T47D (cell line): Measurements from ENCODE around the gene NR2C2.

ENCODE experiments used
- DNase-seq, 2 experiments: peaks; one replicate each; pipeline versions ENCODE4 v3.0.0 to v3.0.0-alpha.2; 2011 to 2012; ENCODE audit warnings: low read depth in 1 of 2, low spot score in 1 of 2
- JUND ChIP-seq: IDR thresholded peaks from 2 replicates; pipeline ENCODE4 v1.6.1; 2012; ENCODE audit warnings: low read depth
- in situ Hi-C: cut with HindIII; loops from 2 replicates; pipeline ENCODE4 v1.10.0; 2016; ENCODE audit warnings: low sequenced_read_pairs, low pct_unique_long_range_greater_than_20kb

Gene NR2C2

DNA sequence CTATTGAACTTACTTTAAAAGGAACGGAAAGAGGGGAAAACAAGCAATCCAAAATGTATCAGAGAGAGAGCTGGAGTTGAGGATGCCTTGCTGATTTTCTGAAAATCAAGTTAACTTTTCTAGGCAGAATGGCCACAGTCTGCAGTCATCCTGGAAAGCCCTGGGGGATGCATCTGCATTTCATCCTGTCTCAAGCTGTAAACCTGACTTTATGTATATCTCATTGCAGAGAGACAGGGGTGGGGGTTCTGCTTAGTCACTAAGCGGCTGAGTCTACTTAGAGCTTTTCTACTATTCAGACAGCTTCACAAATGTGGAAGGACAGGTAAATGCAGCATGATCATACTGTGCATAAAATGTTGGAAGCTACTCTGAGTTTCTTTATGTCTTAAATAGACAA, 76.3 kb downstream of the NR2C2 start:
- no peak for DNase-seq
- in situ Hi-C loops: no loop called here
- TF ChIP-seq JUND: no peak

DNA sequence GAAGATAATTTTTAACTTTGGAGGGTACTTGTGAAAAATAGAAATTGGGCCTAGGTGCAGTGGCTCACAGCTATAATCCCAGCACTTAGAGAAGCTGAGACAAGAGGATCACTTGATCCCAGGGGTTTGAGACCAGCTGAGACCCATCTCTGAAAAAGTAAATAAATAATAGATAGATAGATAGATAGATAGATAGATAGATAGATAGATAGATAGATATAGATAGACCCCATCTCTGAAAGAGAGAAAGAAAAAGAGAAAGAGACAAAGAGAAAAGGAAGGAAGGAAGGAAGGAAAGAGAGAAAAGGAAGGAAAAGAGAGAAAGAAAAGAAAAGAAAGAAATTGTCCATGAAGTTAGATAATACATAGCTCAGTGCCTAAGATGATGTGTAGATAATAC, 82.2 kb downstream of the NR2C2 start:
- TF ChIP-seq JUND: no peak
- in situ Hi-C loops: no loop called here
- DNase-seq: no peak

DNA sequence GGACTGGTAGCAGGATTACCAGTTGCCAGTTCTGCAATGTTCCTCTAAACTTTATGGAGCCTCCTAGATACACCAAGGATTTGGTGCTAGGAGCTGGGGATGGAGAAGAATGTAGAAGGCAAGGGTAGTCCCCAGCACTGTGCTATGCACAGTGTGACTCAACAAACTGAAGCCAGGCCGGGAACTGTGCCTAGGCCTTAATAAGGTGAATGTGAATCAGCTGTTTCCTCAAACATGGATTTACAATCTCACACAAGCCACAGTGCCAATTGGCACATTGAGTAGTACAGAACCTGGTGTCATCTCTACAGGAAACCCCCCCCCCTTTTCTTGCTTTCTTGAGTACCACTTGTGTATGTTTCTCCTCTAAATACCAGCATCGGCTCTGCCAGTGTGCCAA, 85.3 kb downstream of the NR2C2 start:
- DNase-seq: no peak
- no peak for TF ChIP-seq JUND
- in situ Hi-C loops: no loop called here

DNA sequence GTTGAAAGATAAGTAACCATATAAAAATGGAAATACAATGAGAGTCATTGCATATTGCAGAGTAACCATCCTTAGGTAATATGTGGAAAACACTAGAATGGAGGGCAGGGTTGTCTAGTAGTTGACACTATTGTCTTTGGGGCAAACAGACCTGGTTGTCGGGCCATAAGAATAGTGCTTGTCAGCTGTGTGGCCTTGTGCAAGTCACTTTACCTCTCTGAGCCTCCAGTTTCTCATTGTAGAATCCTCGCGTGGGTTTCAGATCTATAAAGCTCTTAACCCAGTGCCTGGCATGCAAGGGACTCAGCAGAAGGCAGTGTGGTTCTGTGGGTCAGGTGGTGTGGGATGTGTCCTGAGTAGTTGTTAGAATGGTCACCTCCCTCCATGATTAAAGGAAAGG, 85.7 kb downstream of the NR2C2 start:
- DNase-seq: no peak
- no peak for TF ChIP-seq JUND
- in situ Hi-C loops: no loop called here

DNA sequence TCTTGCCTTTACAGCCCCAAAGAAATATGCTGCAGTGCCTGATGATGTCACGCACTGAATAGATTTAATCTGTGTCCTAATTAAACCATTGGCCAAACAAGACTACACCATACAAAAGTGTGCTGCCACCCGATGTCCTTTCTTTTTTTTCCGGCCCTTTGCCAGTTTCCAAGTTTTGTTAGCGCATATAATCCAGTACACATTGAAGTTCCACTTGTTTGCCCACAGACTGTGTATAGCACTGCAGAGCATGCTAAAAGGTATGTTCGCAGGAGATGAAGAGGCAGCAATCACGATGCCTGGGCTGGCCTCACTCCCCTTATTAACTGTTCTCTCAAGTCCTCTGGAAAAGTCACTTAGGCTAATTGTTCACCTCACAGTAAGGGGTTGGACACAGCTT, 90.9 kb downstream of the NR2C2 start:
- in situ Hi-C loops: no loop called here
- no peak for DNase-seq
- TF ChIP-seq JUND: no peak

DNA sequence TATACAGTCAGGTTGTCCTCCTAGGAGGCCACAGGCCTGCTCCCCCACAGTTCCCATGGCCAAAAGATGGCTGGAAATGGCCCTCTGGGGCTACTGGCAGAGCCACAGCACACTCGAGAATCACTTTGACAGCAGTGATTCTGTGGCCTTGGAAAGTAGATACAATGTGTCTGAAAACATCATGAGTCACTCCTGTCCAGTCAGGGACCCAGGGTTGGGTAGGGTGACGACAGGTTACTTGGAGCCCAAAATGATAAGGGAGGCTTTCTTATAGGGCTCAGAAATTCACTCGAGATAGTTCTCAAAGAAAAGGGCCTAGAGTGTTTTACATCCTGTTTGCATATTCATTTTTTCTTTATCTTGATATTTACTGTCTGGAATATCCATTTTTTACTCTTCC, 93.5 kb downstream of the NR2C2 start:
- DNase-seq: no peak
- in situ Hi-C loops: no loop called here
- no peak for TF ChIP-seq JUND

DNA sequence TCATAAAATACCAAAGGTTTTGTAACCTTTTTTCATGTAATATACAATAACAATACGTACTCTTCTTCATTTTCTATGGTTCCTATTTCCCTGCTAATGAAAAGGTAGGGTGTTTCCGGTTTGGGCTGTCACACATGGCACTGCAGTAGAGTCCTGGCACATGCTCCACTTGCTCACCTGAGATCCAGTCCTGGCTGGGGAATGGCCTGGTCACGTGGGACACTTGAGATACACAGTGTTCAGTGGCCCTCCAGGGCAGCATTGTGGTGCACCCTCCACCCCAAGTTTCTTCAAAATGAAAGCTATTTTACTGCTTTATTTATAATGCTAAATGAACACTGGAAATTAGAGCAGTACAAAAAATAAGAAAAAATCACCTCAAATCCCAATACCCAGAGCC, 94.6 kb downstream of the NR2C2 start:
- no peak for DNase-seq
- TF ChIP-seq JUND: no peak
- in situ Hi-C loops: no loop called here

DNA sequence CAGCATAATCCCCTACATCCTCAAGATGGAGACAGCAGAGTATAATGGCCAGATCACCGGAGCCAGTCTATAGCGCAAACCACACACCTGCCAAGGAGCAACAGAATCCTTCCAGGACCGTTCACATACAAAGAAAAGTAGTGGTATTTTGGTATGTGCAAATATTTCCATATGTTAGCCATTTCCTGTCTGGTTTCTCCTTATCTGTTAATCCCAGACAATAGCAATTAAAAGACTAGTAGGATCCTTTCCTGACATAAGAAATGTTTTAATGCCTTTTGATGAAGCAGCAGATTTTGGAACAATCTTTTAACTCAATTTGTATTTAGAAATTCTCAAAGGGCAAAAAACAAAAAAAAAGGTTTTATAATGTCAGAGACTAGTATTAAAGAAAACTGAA, 95.6 kb downstream of the NR2C2 start:
- in situ Hi-C loops: no loop called here
- no peak for TF ChIP-seq JUND
- DNase-seq: no peak

DNA sequence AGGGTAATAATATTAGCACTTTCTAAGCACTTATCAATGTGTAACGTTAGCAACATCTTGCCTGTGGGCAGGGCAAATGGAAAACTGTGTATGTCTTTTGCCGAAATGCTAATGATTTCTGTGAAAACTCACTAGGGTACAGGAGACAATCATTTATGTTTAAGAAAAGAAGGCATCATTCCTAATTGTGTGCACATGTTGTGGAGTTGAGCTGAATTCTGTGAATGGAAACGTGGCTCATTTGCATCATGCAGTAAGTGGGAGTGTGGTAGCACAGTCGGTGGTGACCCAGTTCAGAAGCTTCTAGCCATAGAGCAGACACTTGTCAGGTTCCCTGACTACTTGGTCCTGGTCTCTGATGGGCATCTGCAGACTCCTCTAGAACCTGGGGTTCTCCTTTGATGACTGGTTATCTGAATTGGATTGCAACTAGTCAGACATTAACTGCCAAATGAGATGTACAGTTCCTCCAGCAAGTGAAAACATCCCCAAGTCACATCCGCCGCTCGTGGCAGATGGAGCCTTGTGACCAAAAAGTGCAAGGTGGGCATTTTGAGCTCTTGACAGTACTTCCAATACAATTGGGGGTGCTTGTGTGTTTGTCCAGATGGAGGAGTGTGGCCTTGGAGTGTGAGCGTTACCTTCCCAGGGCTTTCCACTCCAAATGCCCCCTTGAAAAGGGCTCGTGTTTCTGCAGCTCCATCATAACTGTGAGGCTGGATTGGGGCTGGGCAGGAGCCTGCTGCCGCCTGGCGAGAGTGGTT, 96.2 kb downstream of the NR2C2 start:
- no peak for TF ChIP-seq JUND
- no peak for DNase-seq
- in situ Hi-C loops: no loop called here

DNA sequence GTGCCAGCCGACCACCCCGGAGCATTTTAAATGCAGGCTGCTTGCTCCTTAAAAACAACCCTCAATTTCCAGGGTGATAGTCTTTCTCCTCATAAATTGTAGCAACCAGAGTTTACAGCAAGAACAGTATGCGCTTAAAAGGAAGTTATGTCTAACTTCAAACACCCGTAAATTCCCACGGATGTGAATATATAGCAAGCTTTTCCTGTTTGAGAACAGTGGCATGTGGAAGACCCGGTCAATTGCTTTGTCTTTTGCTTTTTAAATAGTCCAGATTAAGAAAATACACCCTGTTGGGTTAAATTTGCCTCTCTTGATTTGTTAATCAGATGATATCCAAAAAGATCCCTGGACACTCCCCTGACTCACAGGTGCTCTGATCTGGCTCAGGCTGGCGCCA, 96.9 kb downstream of the NR2C2 start:
- in situ Hi-C loops: no loop called here
- DNase-seq: no peak
- no peak for TF ChIP-seq JUND

DNA sequence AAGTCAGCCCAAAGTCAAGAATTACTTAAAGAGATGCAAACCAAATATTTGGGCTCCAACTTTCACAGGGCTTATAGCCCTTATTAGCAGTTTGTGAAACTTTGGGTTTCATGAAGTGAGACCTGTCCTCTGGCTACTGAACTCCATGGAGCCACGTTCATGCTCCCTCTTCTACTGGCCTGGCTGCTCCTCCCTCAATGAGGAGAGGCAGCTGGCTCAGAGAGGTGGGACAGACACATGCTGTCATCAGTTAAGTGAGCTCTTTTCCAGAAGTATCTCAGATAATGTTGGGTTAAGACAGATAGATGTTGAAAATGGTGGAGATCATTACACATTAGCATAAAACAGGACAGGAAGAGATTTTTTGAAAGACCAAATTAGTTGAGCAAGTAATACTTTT, 98.3 kb downstream of the NR2C2 start:
- no peak for TF ChIP-seq JUND
- DNase-seq: no peak
- in situ Hi-C loops: no loop called here

DNA sequence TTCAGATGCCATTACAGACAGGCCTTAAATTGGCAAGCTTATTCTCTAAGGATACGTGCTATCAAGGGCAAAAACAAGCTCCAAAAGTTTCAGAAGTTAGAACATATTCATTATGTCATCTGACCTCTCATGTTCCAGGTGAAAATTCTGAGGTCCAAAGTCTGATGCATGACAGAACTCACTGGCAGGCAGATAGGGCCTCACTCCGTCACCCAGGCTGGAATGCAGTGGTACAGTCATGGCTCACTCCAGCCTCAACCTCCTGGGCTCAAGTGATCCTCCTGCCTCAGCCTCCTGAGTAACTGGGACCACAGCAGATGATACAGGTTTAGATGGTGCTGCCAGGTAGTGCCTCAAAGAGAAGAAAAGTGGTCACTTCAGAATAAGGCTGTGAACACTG, 102.2 kb downstream of the NR2C2 start:
- in situ Hi-C loops: no loop called here
- no peak for DNase-seq
- TF ChIP-seq JUND: no peak

DNA sequence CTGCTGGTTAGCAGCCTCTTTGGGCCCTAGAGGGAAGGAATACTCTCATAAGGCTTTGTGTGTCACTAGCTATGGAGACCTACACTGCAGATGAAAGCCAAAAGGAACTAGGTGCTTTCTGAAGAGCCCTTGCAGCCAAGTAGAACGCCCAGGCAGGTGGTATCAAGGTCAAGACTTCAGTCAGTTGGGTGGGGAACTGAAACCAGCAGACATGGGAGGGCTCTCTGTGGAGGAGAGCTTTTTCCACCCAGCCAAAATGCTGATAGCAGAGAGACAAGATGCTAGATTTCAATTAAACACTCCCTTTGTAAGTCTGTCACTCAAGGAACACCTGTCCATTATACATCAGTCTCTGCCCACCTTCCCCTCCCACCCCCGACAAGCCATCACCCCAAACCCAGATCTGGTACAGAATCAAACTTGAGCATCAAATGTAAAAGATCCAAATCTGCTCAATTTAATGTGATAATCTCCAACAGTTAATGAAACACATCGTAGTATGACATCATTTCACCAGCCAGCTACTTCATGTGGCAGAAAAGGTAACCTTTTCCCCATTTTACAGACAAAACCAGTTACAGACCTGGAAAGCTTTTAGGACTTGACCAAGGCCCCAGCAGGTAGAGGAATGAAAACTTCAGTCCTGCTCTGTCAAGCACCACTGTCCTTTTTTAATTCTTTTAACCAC, 103.2 kb downstream of the NR2C2 start:
- no peak for DNase-seq
- in situ Hi-C loops: no loop called here
- no peak for TF ChIP-seq JUND

DNA sequence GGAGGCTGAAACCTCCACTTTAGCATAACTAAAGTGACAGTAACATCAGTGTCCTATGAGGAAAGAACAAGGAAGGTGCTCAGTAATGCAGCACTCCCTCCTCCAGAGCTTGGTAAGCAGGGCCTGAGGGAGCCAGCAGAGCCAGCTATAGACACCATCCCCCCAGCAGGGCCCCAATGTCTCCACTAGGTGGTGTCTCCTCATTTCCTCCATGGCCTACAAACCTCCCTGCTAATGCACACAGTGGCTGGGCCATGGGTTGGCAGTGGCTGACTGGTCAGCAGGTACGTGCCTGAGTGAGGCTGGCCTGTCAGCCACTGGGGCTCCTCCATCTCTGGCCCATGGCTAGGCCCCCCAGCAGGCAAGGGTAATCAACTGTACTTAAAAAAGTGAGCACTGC, 104.1 kb downstream of the NR2C2 start:
- peak; percentile 69 to 84 for DNase-seq
- no peak for TF ChIP-seq JUND
- in situ Hi-C loops: no loop called here
